BLaER1 (cell line): ENCODE data around the gene WBP11.
A peak's percentile ranks its signal among the peaks of the same experiment; 100 is the strongest.

Experiments
- H3K27ac ChIP-seq: shearing (Covaris generic); formaldehyde crosslinking; 2 replicates; pipeline ENCODE4 v1.8.1; 2022
- H3K27me3 ChIP-seq: shearing (Covaris generic); formaldehyde crosslinking; 2 replicates; pipeline ENCODE4 v1.8.1; 2022
- H3K36me3 ChIP-seq: shearing (Covaris generic); formaldehyde crosslinking; 2 replicates; pipeline ENCODE4 v1.8.1; 2022
- H3K4me1 ChIP-seq: shearing (Covaris generic); formaldehyde crosslinking; 2 replicates; pipeline ENCODE4 v1.8.1; 2022
- H3K4me2 ChIP-seq: shearing (Covaris generic); formaldehyde crosslinking; 2 replicates; pipeline ENCODE4 v1.8.1; 2022
- H3K4me3 ChIP-seq: shearing (Covaris generic); formaldehyde crosslinking; 2 replicates; pipeline ENCODE4 v1.8.1; 2022
- H3K9ac ChIP-seq: shearing (Covaris generic); formaldehyde crosslinking; 2 replicates; pipeline ENCODE4 v1.8.1; 2022
- H3K9me3 ChIP-seq: shearing (Covaris generic); formaldehyde crosslinking; 2 replicates; pipeline ENCODE4 v1.8.1; 2022
- H4K20me1 ChIP-seq: shearing (Covaris generic); formaldehyde crosslinking; 2 replicates; pipeline ENCODE4 v1.8.1; 2022
- Cebpa-rat ChIP-seq: shearing (Covaris generic); IDR thresholded peaks from 2 replicates; pipeline ENCODE4 v1.8.1; 2022

Gene WBP11

GRCh38 chr12:14774906-14775635, 28.2 kb downstream of the WBP11 start:
- TF ChIP-seq Cebpa-rat: no peak
- peaks cover 37% of the 10 kb centered on the region for H3K27me3 ChIP-seq
- H3K27ac ChIP-seq: peak overlapping the region; percentile 12; the same call in 1 of the 2 replicates
- H3K4me1 ChIP-seq: peaks cover 25% of the 10 kb centered on the region
- H3K9me3 ChIP-seq: peaks cover 14% of the 10 kb centered on the region; the same call in 1 of the 2 replicates
- peak overlapping the region; percentile 90 for H3K4me2 ChIP-seq
- 0 out of 2 replicates have a peak, but pooled peaks cover 6% of the 10 kb centered on the region for H4K20me1 ChIP-seq
- H3K9ac ChIP-seq: peak overlapping the region; percentile 74
- peak overlapping the region; percentile 75 for H3K4me3 ChIP-seq
- no peaks in the 10 kb centered on the region for H3K36me3 ChIP-seq

- Histone ChIP-seq H3K4me3 (peak overlapping the region; percentile 75), H3K27ac (peak overlapping the region; percentile 12; the same call in 1 of the 2 replicates), H3K9me3 (peaks cover 14% of the 10 kb centered on the region; the same call in 1 of the 2 replicates), H3K4me1 (peaks cover 29% of the 10 kb centered on the region), H3K9ac (peak overlapping the region; percentile 74), H3K27me3 (peaks cover 37% of the 10 kb centered on the region), H3K4me2 (peak overlapping the region; percentile 90), H3K36me3 (no peaks in the 10 kb centered on the region), H4K20me1 (0 out of 2 replicates have a peak, but pooled peaks cover 6% of the 10 kb centered on the region)
- no peak for TF ChIP-seq Cebpa-rat
Observed at GRCh38 chr12:14774074-14774905, 29.0 kb downstream of the WBP11 start.

- Histone ChIP-seq H4K20me1 (0 out of 2 replicates have a peak, but pooled peaks cover 6% of the 10 kb centered on the region), H3K4me2 (peak overlapping the region; percentile 90), H3K4me3 (peak overlapping the region; percentile 75), H3K36me3 (no peaks in the 10 kb centered on the region), H3K4me1 (peaks cover 35% of the 10 kb centered on the region), H3K27ac (no peak overlapping the region), H3K9me3 (peaks cover 14% of the 10 kb centered on the region; the same call in 1 of the 2 replicates), H3K9ac (0 out of 2 replicates have a peak overlapping the region, but pooled peaks have one; percentile 74), H3K27me3 (peaks cover 37% of the 10 kb centered on the region)
- no peak for TF ChIP-seq Cebpa-rat
Observed at GRCh38 chr12:14773685-14774073, 29.6 kb downstream of the WBP11 start.

GRCh38 chr12:14772946-14773345, 30.3 kb downstream of the WBP11 start:
- Histone ChIP-seq H3K4me2 (no peak overlapping the region), H3K27ac (no peak overlapping the region), H3K36me3 (no peaks in the 10 kb centered on the region), H3K4me1 (peaks cover 42% of the 10 kb centered on the region), H4K20me1 (0 out of 2 replicates have a peak, but pooled peaks cover 6% of the 10 kb centered on the region), H3K4me3 (no peak overlapping the region), H3K9ac (no peak overlapping the region), H3K9me3 (peaks cover 14% of the 10 kb centered on the region; the same call in 1 of the 2 replicates), H3K27me3 (peaks cover 37% of the 10 kb centered on the region)
- no peak for TF ChIP-seq Cebpa-rat

- Histone ChIP-seq H3K27me3 (peaks cover 37% of the 10 kb centered on the region), H3K27ac (peak overlapping the region; percentile 88; the same call in 1 of the 2 replicates), H3K4me3 (no peak overlapping the region; the same call in 1 of the 2 replicates), H4K20me1 (0 out of 2 replicates have a peak, but pooled peaks cover 6% of the 10 kb centered on the region), H3K9me3 (peaks cover 19% of the 10 kb centered on the region), H3K4me2 (peak overlapping the region; percentile 74), H3K36me3 (peaks cover 9% of the 10 kb centered on the region), H3K4me1 (peaks cover 51% of the 10 kb centered on the region), H3K9ac (no peak overlapping the region)
- no peak for TF ChIP-seq Cebpa-rat
Observed at GRCh38 chr12:14771651-14772137, 31.6 kb downstream of the WBP11 start.

- H3K4me2 ChIP-seq: peak overlapping the region; percentile 74
- 0 out of 2 replicates have a peak, but pooled peaks cover under 1% of the 10 kb centered on the region for H4K20me1 ChIP-seq
- TF ChIP-seq Cebpa-rat: no peak
- peaks cover 27% of the 10 kb centered on the region for H3K9me3 ChIP-seq
- H3K36me3 ChIP-seq: peaks cover 18% of the 10 kb centered on the region
- peak overlapping the region; percentile 87 for H3K9ac ChIP-seq
- H3K4me3 ChIP-seq: peak overlapping the region; percentile 76
- H3K27me3 ChIP-seq: peaks cover 30% of the 10 kb centered on the region
- H3K4me1 ChIP-seq: peaks cover 51% of the 10 kb centered on the region
- peak overlapping the region; percentile 88 for H3K27ac ChIP-seq
Observed at GRCh38 chr12:14770496-14771461, 32.5 kb downstream of the WBP11 start.

GRCh38 chr12:14769969-14770495, 33.2 kb downstream of the WBP11 start:
- H3K4me3 ChIP-seq: peak overlapping the region; percentile 76
- H3K9me3 ChIP-seq: peaks cover 34% of the 10 kb centered on the region
- H3K27ac ChIP-seq: peak overlapping the region; percentile 88
- peak overlapping the region; percentile 74 for H3K4me2 ChIP-seq
- H3K36me3 ChIP-seq: peaks cover 24% of the 10 kb centered on the region
- TF ChIP-seq Cebpa-rat: no peak
- peaks cover 23% of the 10 kb centered on the region for H3K27me3 ChIP-seq
- peak overlapping the region; percentile 87 for H3K9ac ChIP-seq
- no peaks in the 10 kb centered on the region for H4K20me1 ChIP-seq
- peaks cover 49% of the 10 kb centered on the region for H3K4me1 ChIP-seq

GRCh38 chr12:14769466-14769968, 33.8 kb downstream of the WBP11 start:
- Histone ChIP-seq H3K27me3 (peaks cover 18% of the 10 kb centered on the region), H3K36me3 (peaks cover 24% of the 10 kb centered on the region), H3K4me2 (peak overlapping the region; percentile 74), H3K27ac (peak overlapping the region; percentile 88), H3K9ac (peak overlapping the region; percentile 87), H4K20me1 (no peaks in the 10 kb centered on the region), H3K4me1 (peaks cover 44% of the 10 kb centered on the region), H3K4me3 (peak overlapping the region; percentile 76), H3K9me3 (peaks cover 35% of the 10 kb centered on the region)
- no peak for TF ChIP-seq Cebpa-rat
